ENCODE data around the gene KIRREL3.

Gene KIRREL3

DNA sequence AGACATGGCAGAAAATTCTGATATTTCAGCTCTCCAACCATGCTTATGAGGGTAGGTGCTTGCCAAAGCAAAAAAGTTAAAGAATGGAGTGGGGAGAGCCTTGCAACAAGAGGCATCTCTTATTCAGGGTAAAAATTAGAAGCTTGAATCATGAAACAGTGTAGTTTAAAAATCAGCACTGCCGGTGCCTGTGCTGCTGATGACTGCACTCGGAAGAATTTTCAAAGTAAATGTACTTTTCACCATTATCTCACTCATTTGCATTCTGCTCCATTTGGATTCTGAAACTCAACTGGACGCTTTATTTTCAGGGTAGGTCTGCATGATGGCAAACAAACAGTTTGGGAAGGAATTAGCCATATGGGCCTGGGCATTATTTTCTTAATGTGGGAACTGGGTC lies 126.3 kb downstream of the KIRREL3 start:
- no peak overlapping the region for H3K27ac ChIP-seq (ENCODE audit: low read length)
- no peak overlapping the region for H3K4me3 ChIP-seq (ENCODE audit: low read length)
- no peaks in the 10 kb centered on the region for H3K9me3 ChIP-seq (ENCODE audit: insufficient read depth, low read length)
- H2AFZ ChIP-seq (ENCODE audit: low read depth, low read length): no peak overlapping the region
- H3K79me2 ChIP-seq (ENCODE audit: low read length): no peaks in the 10 kb centered on the region
- H4K20me1 ChIP-seq (ENCODE audit: insufficient read depth, low read length): no peaks in the 10 kb centered on the region
- H3K9ac ChIP-seq (ENCODE audit: low read length): no peak overlapping the region
- no peaks in the 10 kb centered on the region for H3K4me1 ChIP-seq (ENCODE audit: low read length)
- H3K4me2 ChIP-seq (ENCODE audit: low read length): no peak overlapping the region
- peaks cover 33% of the 10 kb centered on the region for H3K27me3 ChIP-seq (ENCODE audit: low read depth, low read length)
- H3K36me3 ChIP-seq (replicated peaks; ENCODE audit: low read depth, low read length): no peaks in the 10 kb centered on the region
- no peak for TF ChIP-seq EZH2phosphoT487 (IDR thresholded peaks at IDR 0.05; ENCODE audit: low read depth)
- TF ChIP-seq, protein P1, sequence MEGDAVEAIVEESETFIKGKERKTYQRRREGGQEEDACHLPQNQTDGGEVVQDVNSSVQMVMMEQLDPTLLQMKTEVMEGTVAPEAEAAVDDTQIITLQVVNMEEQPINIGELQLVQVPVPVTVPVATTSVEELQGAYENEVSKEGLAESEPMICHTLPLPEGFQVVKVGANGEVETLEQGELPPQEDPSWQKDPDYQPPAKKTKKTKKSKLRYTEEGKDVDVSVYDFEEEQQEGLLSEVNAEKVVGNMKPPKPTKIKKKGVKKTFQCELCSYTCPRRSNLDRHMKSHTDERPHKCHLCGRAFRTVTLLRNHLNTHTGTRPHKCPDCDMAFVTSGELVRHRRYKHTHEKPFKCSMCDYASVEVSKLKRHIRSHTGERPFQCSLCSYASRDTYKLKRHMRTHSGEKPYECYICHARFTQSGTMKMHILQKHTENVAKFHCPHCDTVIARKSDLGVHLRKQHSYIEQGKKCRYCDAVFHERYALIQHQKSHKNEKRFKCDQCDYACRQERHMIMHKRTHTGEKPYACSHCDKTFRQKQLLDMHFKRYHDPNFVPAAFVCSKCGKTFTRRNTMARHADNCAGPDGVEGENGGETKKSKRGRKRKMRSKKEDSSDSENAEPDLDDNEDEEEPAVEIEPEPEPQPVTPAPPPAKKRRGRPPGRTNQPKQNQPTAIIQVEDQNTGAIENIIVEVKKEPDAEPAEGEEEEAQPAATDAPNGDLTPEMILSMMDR (IDR thresholded peaks at IDR 0.05; ENCODE audit: low read depth, low read length): no peak

DNA sequence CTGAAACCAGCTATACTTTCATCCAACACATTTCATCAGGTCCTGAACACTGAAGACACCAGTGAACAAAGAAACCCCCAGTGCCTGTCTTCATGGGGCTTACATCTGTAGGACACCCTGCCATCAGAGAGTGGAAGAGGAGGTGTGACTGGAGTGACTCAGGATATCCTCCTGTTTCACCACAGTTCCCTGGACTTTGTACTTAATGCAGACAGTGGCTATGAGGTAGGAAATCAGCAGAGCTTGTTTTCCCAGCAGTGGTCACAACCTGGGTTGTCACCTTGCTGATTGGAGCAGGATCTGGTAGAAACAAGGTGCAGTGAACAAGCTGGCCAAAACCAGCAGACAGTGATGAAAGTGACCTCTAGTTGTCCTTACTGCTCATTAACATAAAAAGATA lies 128.8 kb downstream of the KIRREL3 start:
- Histone ChIP-seq H3K9me3 (ENCODE audit: insufficient read depth, low read length) (no peaks in the 10 kb centered on the region), H3K4me2 (ENCODE audit: low read length) (no peak overlapping the region), H3K4me1 (ENCODE audit: low read length) (no peaks in the 10 kb centered on the region), H3K27ac (ENCODE audit: low read length) (no peak overlapping the region), H3K4me3 (ENCODE audit: low read length) (no peak overlapping the region), H4K20me1 (ENCODE audit: insufficient read depth, low read length) (no peaks in the 10 kb centered on the region), H3K9ac (ENCODE audit: low read length) (no peak overlapping the region), H3K27me3 (ENCODE audit: low read depth, low read length) (peaks cover 17% of the 10 kb centered on the region; the same call in 1 of the 2 replicates), H2AFZ (ENCODE audit: low read depth, low read length) (no peak overlapping the region), H3K79me2 (ENCODE audit: low read length) (no peaks in the 10 kb centered on the region), H3K36me3 (replicated peaks; ENCODE audit: low read depth, low read length) (no peaks in the 10 kb centered on the region)
- TF ChIP-seq EZH2phosphoT487 (IDR thresholded peaks at IDR 0.05; ENCODE audit: low read depth): no peak
- TF ChIP-seq, protein P1 (IDR thresholded peaks at IDR 0.05; ENCODE audit: low read depth, low read length): no peak

DNA sequence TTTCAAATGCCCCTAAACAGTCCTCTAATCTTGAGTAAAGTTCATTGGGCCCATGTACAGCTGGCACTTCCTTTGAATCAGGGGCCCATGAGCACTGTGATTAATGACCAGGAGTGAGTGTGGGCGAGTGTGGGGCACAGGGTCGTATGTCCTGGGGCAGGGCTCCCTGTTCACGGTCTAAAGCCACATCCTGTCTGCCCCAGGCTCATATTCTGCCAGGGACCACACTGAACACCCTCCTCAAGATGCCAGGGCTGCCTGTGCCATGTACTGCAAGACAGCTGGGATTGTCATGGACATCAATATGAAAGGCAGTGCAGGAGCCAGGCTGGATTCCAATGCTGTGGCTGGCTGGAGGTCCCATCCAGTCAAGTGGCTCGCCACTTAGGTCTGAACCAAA lies 130.5 kb downstream of the KIRREL3 start:
- peaks cover 13% of the 10 kb centered on the region; the same call in 1 of the 2 replicates for H3K27me3 ChIP-seq (ENCODE audit: low read depth, low read length)
- H2AFZ ChIP-seq (ENCODE audit: low read depth, low read length): no peak overlapping the region
- no peaks in the 10 kb centered on the region for H3K9me3 ChIP-seq (ENCODE audit: insufficient read depth, low read length)

DNA sequence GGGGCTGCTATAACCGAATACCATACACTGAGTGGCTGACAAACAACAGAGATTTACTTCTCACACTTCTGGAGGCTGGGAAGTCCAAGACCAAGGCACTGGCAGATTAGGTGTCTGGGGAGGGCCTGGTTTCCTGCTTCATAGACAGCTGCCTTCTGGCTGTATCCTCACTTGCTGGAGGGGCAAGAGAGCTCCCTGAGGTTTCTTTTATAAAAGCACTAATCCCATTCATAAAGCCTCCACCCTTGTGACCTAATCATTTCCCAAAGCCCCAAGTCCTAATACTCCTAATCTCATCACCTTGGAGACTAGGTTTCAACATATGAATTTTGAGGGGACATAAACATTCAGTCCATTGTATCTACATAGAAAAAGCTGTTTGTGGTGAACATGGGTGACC lies 131.8 kb downstream of the KIRREL3 start:
- H3K79me2 ChIP-seq (ENCODE audit: low read length): no peaks in the 10 kb centered on the region
- no peak overlapping the region for H3K4me3 ChIP-seq (ENCODE audit: low read length)
- H3K4me1 ChIP-seq (ENCODE audit: low read length): peaks cover 2% of the 10 kb centered on the region; the same call in 1 of the 2 replicates
- H2AFZ ChIP-seq (ENCODE audit: low read depth, low read length): no peak overlapping the region
- no peak overlapping the region for H3K27ac ChIP-seq (ENCODE audit: low read length)
- no peak for TF ChIP-seq EZH2phosphoT487 (IDR thresholded peaks at IDR 0.05; ENCODE audit: low read depth)
- TF ChIP-seq, protein P1 (IDR thresholded peaks at IDR 0.05; ENCODE audit: low read depth, low read length): no peak
- H3K4me2 ChIP-seq (ENCODE audit: low read length): no peak overlapping the region
- H3K9me3 ChIP-seq (ENCODE audit: insufficient read depth, low read length): no peaks in the 10 kb centered on the region
- peaks cover 9% of the 10 kb centered on the region; the same call in 1 of the 2 replicates for H3K27me3 ChIP-seq (ENCODE audit: low read depth, low read length)
- H3K36me3 ChIP-seq (replicated peaks; ENCODE audit: low read depth, low read length): no peaks in the 10 kb centered on the region
- no peak overlapping the region for H3K9ac ChIP-seq (ENCODE audit: low read length)
- no peaks in the 10 kb centered on the region for H4K20me1 ChIP-seq (ENCODE audit: insufficient read depth, low read length)

More for the DNA sequence above, 130.5 kb downstream of the KIRREL3 start:
- Histone ChIP-seq H3K79me2 (ENCODE audit: low read length) (no peaks in the 10 kb centered on the region), H3K4me2 (ENCODE audit: low read length) (no peak overlapping the region), H4K20me1 (ENCODE audit: insufficient read depth, low read length) (no peaks in the 10 kb centered on the region), H3K9ac (ENCODE audit: low read length) (no peak overlapping the region), H3K4me1 (ENCODE audit: low read length) (no peaks in the 10 kb centered on the region), H3K36me3 (replicated peaks; ENCODE audit: low read depth, low read length) (no peaks in the 10 kb centered on the region), H3K4me3 (ENCODE audit: low read length) (no peak overlapping the region), H3K27ac (ENCODE audit: low read length) (no peak overlapping the region)
- TF ChIP-seq, protein P1 (IDR thresholded peaks at IDR 0.05; ENCODE audit: low read depth, low read length): no peak
- TF ChIP-seq EZH2phosphoT487 (IDR thresholded peaks at IDR 0.05; ENCODE audit: low read depth): no peak
